IPS DF 6.9 (cell line): ENCODE measurements around the gene SCRN2.

Experiments used
- DNase-seq: peaks from one replicate; pipeline ENCODE4 v3.0.0-alpha.2; 2013; ENCODE audit warnings: low read depth, low spot score
- H3K27ac ChIP-seq: one replicate; pipeline ENCODE4 v1.5.1; 2013; ENCODE audit warnings: low read length, control low read depth
- H3K27me3 ChIP-seq: 2 replicates; pipeline ENCODE4 v1.6.1; 2013; ENCODE audit warnings: mild to moderate bottlenecking, low read length; ENCODE audit not compliant: control insufficient read depth, insufficient read depth
- H3K36me3 ChIP-seq: 2 replicates; pipeline ENCODE4 v1.6.1; 2013; ENCODE audit warnings: low read length; ENCODE audit not compliant: control insufficient read depth, insufficient read depth
- H3K4me1 ChIP-seq: 2 replicates; pipeline ENCODE4 v1.6.1; 2013; ENCODE audit warnings: low read length; ENCODE audit not compliant: control insufficient read depth, insufficient read depth
- H3K4me3 ChIP-seq: 2 replicates; pipeline ENCODE4 v1.5.1; 2013; ENCODE audit warnings: mild to moderate bottlenecking, low read length
- H3K9me3 ChIP-seq: 2 replicates; pipeline ENCODE4 v1.6.1; 2013; ENCODE audit warnings: low read length, inconsistent platforms; ENCODE audit not compliant: control insufficient read depth, insufficient read depth
- WGBS: extraction: QIAGEN DNeasy Blood & Tissue Kit; methylation state at CpG from one replicate; pipeline ENCODE4 v1.1.7; 2013; ENCODE audit warnings: mixed read lengths, missing lambda C conversion rate; ENCODE audit not compliant: insufficient read length, insufficient coverage; 5-methylcytosine and 5-hydroxymethylcytosine counted together

SCRN2 gene

DNA sequence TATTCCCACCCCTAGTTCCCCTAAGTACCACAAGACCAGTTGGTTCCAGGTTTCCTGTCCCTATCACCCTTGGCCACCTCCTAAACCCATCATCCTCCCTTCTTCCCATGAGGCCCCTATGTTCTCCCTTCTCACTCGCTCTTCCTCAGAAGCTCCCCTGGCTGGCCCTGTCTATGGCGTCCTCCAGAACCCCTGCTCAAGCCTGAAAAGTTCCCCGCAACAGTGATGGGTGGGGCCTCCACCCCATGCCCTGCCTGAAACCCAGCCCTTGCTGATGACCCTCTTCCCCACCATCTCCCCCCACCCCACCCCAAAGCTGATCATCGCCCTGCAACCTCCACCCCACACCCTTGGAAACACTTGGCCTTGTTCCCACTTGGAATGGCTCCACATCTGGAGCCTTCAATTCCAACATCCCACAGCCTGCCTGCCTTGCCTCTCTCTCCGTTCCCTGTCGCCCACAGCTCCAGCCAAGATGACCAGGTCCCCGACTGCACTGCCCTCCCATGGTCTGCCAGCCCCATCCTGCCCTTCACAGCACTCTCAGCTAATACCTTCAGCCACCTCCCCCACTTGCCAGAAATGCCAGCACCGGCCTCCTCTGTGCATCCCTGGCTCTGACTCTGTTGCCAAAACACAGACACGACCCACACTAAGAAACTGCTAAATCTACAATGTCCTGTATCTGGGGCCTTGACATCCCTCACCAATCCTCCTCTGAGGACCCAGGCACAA lies 30.0 kb downstream of the SCRN2 start:
- Histone ChIP-seq H3K27me3 (no peaks in the 10 kb centered on the region), H3K36me3 (peaks cover 5% of the 10 kb centered on the region; the same call in 1 of the 2 replicates), H3K4me3 (no peak overlapping the region), H3K27ac (no peak overlapping the region), H3K9me3 (no peaks in the 10 kb centered on the region), H3K4me1 (no peaks in the 10 kb centered on the region)
- no peak for DNase-seq
- no CpG with 5 or more reads among the region's 9 CpGs for WGBS

DNA sequence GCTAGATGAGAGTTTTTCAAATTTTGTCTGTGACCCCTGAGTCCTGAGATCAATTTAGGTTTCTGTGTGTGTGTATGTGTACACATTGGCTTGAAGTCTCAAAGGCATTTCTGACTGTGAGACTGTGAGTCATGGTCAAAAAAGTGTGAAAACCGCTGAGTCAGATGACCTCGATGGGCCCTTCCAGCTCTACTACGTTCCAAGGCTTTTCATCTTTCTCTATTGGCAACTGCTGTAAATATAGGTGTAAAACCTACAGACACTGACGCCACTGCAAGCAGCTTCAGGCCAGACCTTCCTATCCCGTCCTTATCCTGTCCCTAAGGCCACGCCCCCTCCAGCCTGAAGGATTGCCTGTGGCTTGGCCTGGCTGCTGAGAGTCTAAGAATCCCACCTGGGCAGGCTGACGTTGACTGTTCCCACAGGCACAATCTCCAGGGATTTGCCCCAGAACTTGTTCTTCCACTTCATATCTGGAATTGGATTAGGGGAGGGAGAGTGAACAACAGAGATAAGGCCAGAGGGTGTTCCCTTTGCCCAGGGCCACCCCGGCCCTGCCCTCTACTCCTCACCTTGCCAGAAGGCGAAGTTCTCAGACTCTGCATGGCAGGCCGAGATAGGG lies 30.8 kb downstream of the SCRN2 start:
- H3K4me1 ChIP-seq = no peaks in the 10 kb centered on the region
- H3K36me3 ChIP-seq = peaks cover 5% of the 10 kb centered on the region; the same call in 1 of the 2 replicates
- no peaks in the 10 kb centered on the region for H3K9me3 ChIP-seq
- no peak overlapping the region for H3K4me3 ChIP-seq
- no peaks in the 10 kb centered on the region for H3K27me3 ChIP-seq
- WGBS = no CpG with 5 or more reads among the region's 10 CpGs
- H3K27ac ChIP-seq = no peak overlapping the region
- DNase-seq = no peak

DNA sequence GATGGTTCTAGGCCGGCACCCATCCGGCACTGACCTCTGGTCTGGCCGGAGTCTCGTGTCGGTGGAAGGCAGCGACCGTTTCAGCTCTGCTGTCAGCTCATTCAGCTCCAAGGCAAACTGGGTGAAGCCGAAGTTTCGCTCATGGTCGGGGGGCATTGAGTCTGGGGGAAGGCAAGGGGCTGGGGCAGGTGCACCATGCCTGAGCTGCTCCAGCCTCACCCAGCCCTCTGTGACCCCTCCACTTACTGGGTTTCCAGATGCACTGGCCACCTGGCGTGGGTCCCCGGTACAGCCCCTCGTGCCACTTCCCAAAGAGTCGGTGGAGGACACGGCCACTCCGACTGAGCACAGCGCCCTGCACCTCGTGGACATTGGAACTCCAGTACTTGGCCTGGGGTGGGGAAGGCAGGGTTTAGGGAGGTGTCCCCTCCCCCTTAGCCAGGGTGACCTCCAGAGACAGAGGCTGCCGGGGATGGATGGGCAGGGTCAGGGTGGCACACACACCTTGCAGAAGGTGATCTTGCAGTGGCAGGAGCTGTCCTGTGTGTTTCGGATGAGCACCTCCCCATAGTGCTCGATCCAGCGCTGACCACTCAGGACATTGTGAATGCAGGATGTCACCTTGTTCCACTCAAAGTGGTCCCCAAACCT lies 32.1 kb downstream of the SCRN2 start:
- H3K4me1 ChIP-seq = no peaks in the 10 kb centered on the region
- H3K27me3 ChIP-seq = no peaks in the 10 kb centered on the region
- peaks cover 5% of the 10 kb centered on the region; the same call in 1 of the 2 replicates for H3K36me3 ChIP-seq
- no peaks in the 10 kb centered on the region for H3K9me3 ChIP-seq
- no peak overlapping the region for H3K4me3 ChIP-seq
- H3K27ac ChIP-seq = no peak overlapping the region
- whole genome bisulfite sequencing = no CpG with 5 or more reads among the region's 22 CpGs
- no peak for DNase-seq

DNA sequence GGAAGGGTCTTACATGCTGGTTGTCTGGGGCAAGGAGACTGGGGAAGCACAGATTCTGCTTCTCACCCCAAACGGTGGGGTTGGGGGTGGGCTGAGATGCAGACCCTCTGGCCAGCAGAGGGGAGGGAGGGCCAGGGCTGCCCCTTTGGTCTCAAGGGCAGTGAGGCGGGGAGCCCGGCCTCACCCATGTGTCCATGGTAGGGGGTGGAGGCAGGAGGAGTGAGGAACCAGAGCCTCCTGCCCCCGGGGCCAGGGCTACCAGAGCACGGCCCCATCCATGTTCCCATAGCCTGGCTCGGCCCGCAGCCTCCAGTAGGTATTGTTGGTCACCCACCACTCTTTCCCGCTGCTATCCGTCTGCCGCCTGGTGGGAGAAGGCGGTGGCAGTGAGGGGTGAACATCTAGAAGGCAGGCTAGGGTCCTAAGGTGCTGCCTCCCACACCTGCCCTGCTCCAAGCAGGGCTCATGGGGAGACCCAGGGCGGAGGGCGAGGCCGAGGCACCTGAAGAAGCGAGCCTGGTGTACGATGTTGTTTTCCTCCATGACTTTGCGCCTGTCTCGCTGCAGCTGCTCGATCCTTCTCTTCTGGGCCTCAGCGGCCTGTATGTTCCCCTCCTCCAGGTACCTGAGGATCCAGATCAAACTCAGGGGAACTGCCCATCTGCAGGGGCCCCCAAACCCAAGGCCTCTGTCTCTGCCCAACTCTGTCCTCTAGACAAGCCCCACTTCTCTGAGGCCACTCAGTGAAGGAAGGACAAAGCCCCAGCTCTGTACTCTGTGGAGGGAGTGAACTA lies 32.8 kb downstream of the SCRN2 start:
- Histone ChIP-seq H3K27me3 (no peaks in the 10 kb centered on the region), H3K9me3 (no peaks in the 10 kb centered on the region), H3K4me1 (no peaks in the 10 kb centered on the region), H3K4me3 (no peak overlapping the region), H3K27ac (no peak overlapping the region), H3K36me3 (peaks cover 5% of the 10 kb centered on the region; the same call in 1 of the 2 replicates)
- no CpG with 5 or more reads among the region's 20 CpGs for WGBS
- DNase-seq = no peak

DNA sequence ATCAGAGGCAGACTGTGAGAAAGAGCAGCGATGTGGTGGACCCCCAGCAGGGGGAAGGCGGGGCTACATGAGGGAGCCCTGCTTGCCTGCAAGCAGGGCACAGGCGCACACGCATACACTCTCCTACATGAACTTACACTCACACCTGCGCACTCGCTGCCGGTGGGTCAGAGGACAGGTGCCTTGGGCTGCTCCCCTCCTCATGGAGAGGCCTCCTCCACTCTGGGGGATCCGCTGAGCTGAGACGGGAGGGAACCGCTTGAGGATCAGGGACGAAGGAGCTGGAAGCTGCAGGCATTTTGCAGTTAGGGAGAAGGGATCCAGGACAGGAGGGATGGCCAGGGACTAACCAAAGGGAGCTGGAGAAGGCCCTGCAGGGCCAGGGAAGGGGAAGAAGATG lies 33.7 kb downstream of the SCRN2 start:
- Histone ChIP-seq H3K4me1 (no peaks in the 10 kb centered on the region), H3K4me3 (no peak overlapping the region), H3K27me3 (no peaks in the 10 kb centered on the region), H3K9me3 (no peaks in the 10 kb centered on the region), H3K27ac (no peak overlapping the region), H3K36me3 (peaks cover 5% of the 10 kb centered on the region; the same call in 1 of the 2 replicates)
- no peak for DNase-seq
- no CpG with 5 or more reads among the region's 11 CpGs for whole genome bisulfite sequencing

DNA sequence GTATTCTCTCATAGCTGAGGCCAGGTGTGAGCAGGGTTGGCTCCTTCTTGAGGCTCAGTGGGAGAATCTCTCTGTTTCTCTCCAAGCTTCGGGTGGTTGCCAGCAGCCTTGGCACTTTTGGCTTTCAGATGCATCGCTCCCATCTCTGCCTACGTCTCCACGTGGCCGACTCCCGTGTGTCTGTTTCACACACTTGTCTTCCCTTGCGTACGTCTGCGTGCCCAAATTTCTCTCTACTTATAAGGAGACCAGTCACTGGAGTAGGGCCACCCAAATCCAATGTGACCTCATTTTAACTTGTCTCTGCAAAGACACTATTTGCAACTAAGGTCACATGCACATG lies 34.2 kb downstream of the SCRN2 start:
- Histone ChIP-seq H3K27me3 (no peaks in the 10 kb centered on the region), H3K9me3 (no peaks in the 10 kb centered on the region), H3K27ac (no peak overlapping the region), H3K4me1 (no peaks in the 10 kb centered on the region), H3K36me3 (peaks cover 5% of the 10 kb centered on the region; the same call in 1 of the 2 replicates), H3K4me3 (no peak overlapping the region)
- no CpG with 5 or more reads among the region's 9 CpGs for WGBS
- DNase-seq = no peak

DNA sequence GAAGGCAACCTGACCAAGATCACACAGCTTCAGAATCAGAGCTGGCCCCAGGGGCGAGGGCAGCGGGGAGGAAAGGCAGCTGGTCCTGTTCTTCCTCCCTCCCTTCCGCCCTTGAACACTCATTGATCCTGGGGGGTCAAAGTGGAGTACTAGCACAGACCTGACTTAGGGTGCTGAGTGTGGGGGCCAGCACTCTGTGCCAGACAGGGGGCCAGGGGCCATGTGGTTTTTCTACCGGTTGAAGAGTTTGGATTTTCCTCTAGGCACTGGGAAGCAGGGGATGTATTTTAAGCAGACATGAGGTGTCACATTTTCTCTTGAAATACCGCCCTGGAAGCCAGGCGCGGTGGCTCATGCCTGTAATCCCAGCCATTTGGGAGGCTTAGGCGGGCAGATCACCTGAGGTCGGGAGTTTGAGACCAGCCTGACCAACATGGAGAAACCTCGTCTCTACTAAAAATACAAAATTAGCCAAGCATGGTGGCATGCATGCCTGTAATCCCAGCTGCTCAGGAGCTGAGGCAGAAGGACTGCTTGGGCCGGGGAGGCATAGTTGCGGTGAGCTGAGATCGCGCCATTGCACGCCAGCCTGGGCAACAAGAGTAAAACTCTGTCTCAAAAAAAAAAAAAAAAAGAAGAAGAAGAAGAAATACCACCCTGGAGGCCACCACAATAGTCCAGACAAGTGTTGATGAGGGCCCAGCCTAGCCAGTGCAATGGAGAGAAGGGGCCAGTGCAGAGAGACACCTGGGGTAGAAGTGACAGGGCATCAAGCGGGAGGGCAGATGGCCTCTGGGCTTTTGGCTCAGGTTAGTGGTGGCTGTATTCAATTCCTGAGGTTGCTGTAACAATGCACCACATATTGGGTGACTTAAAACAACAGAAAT lies 34.8 kb downstream of the SCRN2 start:
- Histone ChIP-seq H3K36me3 (peaks cover 5% of the 10 kb centered on the region; the same call in 1 of the 2 replicates), H3K4me1 (no peaks in the 10 kb centered on the region), H3K4me3 (no peak overlapping the region), H3K27me3 (no peaks in the 10 kb centered on the region), H3K9me3 (no peaks in the 10 kb centered on the region), H3K27ac (no peak overlapping the region)
- no peak for DNase-seq
- no CpG with 5 or more reads among the region's 16 CpGs for WGBS

DNA sequence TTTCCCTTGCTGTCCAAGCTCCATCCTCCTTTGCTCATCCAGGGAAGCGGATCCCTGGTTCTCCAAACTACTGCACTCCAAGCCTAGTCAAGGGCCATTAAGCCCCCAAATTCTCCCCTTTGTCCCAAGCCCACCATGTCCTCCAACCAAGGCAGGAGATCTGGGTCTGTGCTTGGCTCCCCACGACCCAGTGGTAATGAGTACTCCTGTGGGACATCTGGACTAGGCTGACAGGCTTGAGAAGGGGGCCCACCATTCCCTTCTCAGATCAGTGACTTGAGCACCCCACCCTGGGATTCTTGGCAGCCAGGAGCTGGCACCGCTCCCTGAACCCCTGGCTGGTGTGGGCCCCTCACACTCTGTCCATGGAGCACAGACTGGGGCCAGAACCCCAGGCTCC lies 36.6 kb downstream of the SCRN2 start:
- no peaks in the 10 kb centered on the region for H3K4me1 ChIP-seq
- no peak overlapping the region for H3K27ac ChIP-seq
- no peaks in the 10 kb centered on the region for H3K9me3 ChIP-seq
- no peak overlapping the region for H3K4me3 ChIP-seq
- no CpG with 5 or more reads among the region's 3 CpGs for WGBS
- DNase-seq = no peak
- H3K27me3 ChIP-seq = no peaks in the 10 kb centered on the region
- peaks cover 5% of the 10 kb centered on the region; the same call in 1 of the 2 replicates for H3K36me3 ChIP-seq

DNA sequence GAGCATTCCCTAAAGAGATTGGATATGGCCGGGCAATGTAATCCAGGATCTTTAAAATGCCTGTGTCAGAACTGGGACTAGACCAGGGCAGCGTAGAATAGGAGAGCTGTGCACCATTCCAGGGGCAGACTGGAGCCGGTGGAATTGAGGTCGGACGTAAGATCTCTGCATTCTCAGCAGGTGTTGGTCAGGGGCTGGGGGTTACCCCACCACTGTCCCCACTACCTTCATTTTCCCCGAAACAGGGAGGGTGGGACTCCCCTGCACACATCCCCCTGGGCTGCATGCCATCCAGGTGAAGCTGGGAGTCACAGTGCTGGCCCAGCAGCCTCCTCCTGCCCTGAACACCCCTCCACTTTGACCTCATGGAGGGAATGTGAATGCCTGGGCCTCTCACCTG lies 37.3 kb downstream of the SCRN2 start:
- H3K4me3 ChIP-seq = no peak overlapping the region
- H3K27me3 ChIP-seq = no peaks in the 10 kb centered on the region
- no CpG with 5 or more reads among the region's 6 CpGs for WGBS
- H3K36me3 ChIP-seq = peaks cover 5% of the 10 kb centered on the region; the same call in 1 of the 2 replicates
- no peak for DNase-seq
- H3K4me1 ChIP-seq = no peaks in the 10 kb centered on the region
- H3K27ac ChIP-seq = no peak overlapping the region
- no peaks in the 10 kb centered on the region for H3K9me3 ChIP-seq
